ENCODE measurements around the gene TRIM71.
"Not testable (repeated sequence)": the region's sequence is repeated elsewhere in the genome, so short reads cannot be mapped to it uniquely, and the experiment has no call there.

The TRIM71 gene

DNA sequence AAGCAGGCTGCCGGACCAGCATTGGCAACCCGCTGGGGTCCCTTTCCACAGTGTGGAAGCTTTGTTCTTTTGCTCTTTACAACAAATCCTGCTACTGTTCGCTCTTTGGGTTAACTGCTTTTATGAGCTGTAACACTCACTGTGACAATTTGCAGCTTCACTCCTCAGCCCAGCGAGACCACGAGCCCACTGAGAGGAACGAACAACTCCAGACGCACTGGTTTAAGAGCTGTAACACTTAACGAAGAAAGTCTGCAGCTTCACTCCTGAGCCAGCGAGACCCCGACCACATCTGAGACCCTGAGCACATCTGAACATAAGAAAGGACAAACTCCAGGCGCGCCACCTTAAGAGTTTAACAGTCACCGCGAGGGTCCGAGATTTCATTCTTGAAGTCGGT is 122.9 kb downstream of the TRIM71 start:
- no peak for DNase-seq

DNA sequence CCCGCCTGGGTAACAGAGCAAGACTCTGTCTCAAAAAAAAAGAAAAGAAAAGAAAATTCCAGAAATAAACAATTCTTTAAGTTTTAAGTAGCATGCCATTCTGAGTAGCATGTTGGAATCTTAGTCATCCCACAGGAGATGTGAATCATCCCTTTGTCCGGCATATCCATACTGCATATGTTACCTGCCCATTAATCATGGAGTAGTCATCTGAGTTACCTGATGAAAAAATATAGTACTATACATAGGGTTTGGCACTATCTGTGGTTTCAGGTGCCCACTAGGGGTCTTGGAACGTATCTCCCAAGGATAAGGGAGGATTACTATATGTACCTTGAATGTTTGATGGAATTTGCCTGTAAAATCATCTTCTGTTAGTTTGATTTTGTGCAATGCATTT is 127.3 kb downstream of the TRIM71 start:
- no peak for DNase-seq

DNA sequence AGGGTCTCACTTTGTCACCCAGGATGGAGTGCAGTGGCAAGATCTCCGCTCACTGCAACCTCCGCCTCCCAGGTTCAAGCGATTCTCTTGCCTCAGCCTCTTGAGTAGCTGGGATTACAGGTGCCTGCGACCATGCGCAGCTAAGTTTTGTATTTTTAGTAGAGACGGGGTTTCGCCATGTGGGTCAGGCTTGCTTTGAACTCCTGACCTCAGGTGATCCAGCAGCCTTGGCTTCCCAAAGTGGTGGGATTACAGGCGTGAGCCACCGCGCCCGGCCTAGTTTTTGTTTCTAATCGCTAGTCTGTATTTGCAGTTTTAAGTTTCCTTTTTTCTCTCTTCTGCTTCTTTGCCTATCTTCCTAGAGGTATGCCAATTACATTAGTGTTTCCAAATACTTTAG is 127.8 kb downstream of the TRIM71 start:
- DNase-seq, result not testable (repeated sequence)

- DNase-seq, result no peak
Measured at GRCh38 chr3:32946973-32947788, 129.4 kb downstream of the TRIM71 start.

Measured in activated CD4-positive, CD25-positive, alpha-beta regulatory T cell treated with anti-CD3 and anti-CD28 coated beads, Interleukin-2, amount 50 U/mL, for 72 hours (primary cell).